Measurements from ENCODE around the gene DCAF7.

Gene DCAF7

GRCh38 chr17:63587770-63588169 lies 37.5 kb downstream of the DCAF7 start:
- FAIRE-seq (no peak), DNase-seq (ENCODE audit: low spot score) (no peak)

- DNase-seq (ENCODE audit: low spot score) (no peak), FAIRE-seq (no peak)
Observed at GRCh38 chr17:63588797-63589196, 38.5 kb downstream of the DCAF7 start.

DNA sequence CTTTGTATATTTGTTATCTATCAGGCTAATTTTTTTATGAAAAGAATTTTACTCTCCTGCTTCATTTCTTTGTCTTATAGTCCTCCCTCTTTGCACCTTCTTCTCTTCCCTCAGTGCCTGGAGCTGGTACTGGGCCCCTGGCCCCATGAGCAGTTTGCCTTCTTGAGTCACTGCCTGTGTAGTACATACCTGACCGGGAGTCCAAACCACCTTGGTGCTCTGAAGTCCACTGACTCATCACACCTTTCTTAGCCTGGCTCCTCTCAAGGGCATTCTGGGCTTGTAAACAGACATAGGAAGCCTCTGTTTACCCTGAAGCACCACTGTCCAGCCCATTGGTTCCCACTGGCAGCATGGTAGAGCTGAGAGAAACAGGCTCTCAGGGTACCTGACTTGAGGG lies 39.4 kb downstream of the DCAF7 start:
- DNase-seq (ENCODE audit: low spot score): no peak

GRCh38 chr17:63592797-63593196 lies 42.5 kb downstream of the DCAF7 start:
- FAIRE-seq (no peak), DNase-seq (ENCODE audit: low spot score) (no peak)

More for the DNA sequence above, 39.4 kb downstream of the DCAF7 start:
- no peak for FAIRE-seq

GRCh38 chr17:63595132-63595531 lies 44.9 kb downstream of the DCAF7 start:
- FAIRE-seq: no peak
- DNase-seq (ENCODE audit: low spot score): no peak

GRCh38 chr17:63596856-63597586 lies 46.7 kb downstream of the DCAF7 start:
- FAIRE-seq (no peak), DNase-seq (ENCODE audit: low spot score) (no peak)

DNA sequence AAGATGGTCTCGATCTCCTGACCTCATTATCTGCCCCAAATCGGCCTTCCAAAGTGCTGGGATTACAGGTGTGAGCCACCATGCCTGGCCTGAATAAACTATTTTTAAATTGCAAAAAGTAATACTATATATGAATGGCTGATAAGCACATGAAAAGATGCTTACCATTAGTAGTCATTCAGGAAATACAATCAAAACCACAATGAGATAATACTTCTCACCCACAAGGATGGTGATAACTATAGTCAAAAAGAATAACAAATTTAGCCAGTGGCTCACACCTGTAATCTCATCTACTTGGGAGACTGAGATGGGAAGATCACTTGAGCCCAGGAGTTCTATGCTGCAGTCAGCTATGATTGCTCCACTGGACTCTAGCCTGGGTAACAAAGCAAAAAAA lies 48.0 kb downstream of the DCAF7 start:
- FAIRE-seq (no peak), DNase-seq (ENCODE audit: low spot score) (no peak)

DNA sequence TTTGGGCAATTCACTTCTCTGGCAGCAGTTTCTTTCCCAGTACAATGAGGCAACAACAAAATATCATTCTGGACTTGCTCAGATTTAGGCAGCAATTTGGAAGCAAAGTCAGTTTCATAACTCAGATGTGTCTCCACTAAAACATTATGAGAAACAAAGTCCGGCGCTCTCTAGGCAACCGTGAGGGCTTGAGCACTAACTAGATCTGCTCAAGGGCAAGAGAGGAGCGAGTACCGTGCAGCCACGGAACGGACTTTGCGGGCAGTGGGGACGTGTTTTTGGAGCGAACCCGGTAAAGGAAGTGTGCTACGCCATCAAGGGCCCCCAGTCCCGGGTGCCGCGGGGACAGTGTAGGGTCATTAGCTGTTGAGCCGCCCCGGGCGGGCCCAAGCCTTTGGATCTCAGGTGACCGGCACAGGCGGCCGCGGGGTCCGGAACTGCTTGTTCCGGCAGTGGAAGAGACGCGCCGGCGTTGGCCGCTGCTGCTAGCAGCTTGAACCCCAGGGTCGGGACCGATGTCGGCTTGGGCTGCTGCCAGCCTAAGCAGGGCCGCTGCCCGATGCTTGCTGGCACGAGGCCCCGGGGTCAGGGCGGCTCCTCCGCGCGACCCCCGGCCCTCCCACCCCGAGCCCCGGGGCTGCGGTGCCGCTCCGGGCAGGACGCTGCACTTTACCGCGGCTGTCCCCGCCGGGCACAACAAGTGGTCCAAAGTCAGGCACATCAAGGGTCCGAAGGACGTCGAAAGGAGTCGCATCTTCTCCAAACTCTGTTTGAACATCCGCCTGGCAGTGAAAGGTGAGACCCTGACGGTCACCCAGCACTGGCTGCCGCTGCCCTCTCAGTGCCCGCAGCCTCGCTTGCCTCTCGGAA lies 50.5 kb downstream of the DCAF7 start, which contains the start of gene TACO1:
Gene TACO1, plus strand, starts transcription at position 327 of the 870 bp plus-strand sequence. Its CDS starts 189 bp downstream, at position 516.
- FAIRE-seq (no peak), DNase-seq (ENCODE audit: low spot score) (peak; percentile 73)

GRCh38 chr17:63601439-63602371 lies 51.4 kb downstream of the DCAF7 start:
- DNase-seq (ENCODE audit: low spot score) (no peak), FAIRE-seq (no peak)

DNA sequence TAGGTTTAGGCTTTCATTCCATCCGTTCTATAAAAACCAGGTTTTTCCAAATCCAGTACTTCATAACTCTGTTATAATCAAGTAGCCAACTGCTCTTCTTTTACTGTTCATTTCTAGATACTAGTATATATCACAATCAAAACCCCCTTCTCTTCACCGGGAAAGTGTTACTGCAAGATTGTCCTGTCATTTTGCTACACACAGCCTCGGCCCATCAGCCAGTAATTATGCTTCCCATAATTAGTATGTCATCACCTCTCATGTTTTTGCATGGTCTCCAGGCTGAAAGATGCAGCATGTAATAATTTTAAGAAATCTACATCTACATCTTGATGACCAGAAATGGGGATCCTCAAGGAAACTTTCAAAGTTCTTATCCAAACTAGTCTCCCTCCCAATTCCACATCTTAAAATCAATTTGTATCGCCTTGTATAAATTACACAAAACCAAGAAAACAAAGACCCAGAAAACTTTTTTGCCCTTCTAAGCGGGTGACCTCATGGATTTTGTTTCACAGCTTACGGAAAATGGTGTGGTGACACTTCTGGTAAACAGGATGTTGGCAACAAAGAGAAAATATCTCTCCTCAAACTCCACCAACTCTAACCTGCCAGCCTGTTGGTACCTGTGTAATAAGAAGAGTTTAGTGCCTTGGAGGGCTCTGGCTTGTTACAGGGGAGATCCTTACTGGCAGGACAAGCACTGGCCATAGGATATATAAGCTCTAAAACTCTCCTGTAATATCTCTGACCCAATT lies 59.7 kb downstream of the DCAF7 start:
- FAIRE-seq: no peak

DNA sequence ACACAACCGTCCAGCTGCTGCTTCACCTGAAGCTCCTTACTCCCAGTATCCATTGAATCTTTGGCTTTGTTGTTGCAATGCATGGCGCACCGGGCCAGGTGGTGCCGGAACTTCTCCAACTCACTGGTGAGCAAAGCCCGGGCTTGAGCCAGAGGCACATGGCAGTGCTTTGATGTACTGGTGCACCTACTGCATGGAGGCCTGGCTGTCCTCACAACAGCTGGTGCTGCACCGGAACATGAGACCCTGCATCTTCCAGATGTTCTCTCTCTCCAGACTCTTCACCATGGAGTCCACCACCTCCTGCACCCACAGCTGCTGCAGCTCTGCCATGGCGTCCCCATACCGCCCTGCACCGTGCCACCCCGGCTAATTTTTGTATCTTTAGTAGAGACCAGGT lies 60.6 kb downstream of the DCAF7 start:
- DNase-seq (ENCODE audit: low spot score) (no peak), FAIRE-seq (no peak)

More for the DNA sequence above, 59.7 kb downstream of the DCAF7 start:
- DNase-seq (ENCODE audit: low spot score): no peak

- FAIRE-seq (no peak), DNase-seq (ENCODE audit: low spot score) (no peak)
Observed at GRCh38 chr17:63611354-63611753, 61.1 kb downstream of the DCAF7 start.

- FAIRE-seq: no peak
- DNase-seq (ENCODE audit: low spot score): no peak
Observed at GRCh38 chr17:63613663-63614062, 63.4 kb downstream of the DCAF7 start.

- FAIRE-seq: no peak
- no peak for DNase-seq (ENCODE audit: low spot score)
Observed at GRCh38 chr17:63621229-63621683, 71.0 kb downstream of the DCAF7 start.

DNA sequence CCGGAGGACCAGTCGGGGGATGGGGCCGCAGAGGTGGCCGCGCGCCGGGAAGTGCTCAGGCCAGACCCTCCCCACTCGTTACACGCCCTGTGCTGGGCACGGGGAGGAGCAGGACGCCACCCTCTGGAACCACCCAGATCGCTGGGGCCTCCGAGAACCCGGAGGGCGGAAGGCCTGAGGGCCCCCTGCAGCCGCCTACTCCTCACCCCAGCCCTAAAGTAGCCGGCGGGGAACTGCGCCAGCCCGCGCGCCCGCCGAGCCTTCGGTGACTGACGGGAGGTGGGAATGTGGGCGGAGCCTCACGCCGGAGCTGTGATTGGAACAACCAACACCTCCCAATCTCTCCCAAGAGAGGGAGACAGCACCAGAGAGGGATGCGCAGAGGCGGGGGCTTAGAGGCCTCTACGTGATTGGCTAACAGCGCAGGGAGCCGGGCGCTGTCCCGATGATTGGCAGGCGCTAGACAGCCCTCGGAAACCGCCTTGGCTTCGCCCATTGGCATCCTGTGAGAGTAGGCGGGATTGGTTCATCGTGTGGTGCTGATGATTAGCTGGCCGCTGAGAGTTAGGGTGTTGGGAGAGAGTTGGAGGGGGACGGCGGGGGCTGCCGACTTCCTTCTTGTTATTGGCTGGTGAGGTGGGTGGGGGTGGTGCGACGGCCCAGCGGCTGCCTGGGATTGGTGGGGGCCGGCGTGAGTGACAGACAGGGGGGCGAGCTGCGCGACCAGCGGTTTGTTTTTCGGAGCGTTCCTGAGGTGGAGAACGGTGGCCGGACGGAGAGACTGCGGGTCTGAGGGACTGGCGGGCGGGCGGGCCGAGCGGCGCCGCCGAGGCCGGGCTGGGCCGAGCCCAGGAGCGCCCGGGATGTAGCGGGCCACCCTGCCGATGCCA lies 71.7 kb downstream of the DCAF7 start, which contains the start of gene MAP3K3:
Gene MAP3K3, plus strand, starts transcription at position 734 of the 890 bp plus-strand sequence. CDS start 343 bp downstream, outside the sequence.
- FAIRE-seq: peak; percentile 93
- DNase-seq (ENCODE audit: low spot score): peak; percentile 100

- DNase-seq (ENCODE audit: low spot score) (peak; percentile 40), FAIRE-seq (no peak)
Observed at GRCh38 chr17:63622574-63623390, 72.5 kb downstream of the DCAF7 start.

GRCh38 chr17:63623786-63624530 lies 73.7 kb downstream of the DCAF7 start:
- FAIRE-seq (no peak), DNase-seq (ENCODE audit: low spot score) (no peak)

DNA sequence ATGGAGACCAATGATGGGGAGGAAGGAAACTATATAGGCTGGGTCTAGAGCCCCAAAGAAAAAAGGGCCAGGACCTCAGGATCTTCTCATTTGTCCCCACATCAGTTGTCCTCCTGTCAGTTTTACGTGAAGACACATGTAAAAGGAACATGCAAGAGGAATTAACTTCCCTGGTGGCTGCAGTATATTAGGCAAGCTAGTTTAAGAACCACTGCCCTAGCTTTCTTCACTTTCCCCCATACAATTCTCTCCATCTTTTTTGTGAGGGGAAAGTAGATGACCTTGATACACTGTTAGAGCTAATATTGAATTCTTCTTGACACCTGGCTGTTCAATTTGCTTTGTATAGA lies 74.2 kb downstream of the DCAF7 start:
- DNase-seq (ENCODE audit: low spot score) (no peak), FAIRE-seq (no peak)

All from RCC 7860 (cell line).